CD4-positive, alpha-beta T cell treated with Interleukin-21 for 1 hour (primary cell): ENCODE measurements around the gene NCAM1.
"Not testable (repeated sequence)": the region's sequence is repeated elsewhere in the genome, so short reads cannot be mapped to it uniquely, and the experiment has no call there.

ENCODE experiments used
- DNase-seq: peaks from one replicate; pipeline ENCODE4 v3.0.0-alpha.2; 2020

Gene NCAM1

GRCh38 chr11:113023986-113024385, 62.8 kb downstream of the NCAM1 start:
- DNase-seq, result no peak

GRCh38 chr11:113026778-113027177, 65.6 kb downstream of the NCAM1 start:
- no peak for DNase-seq

- no peak for DNase-seq
These were observed 73.4 kb downstream of the NCAM1 start for GRCh38 chr11:113034576-113034975.

- DNase-seq, result no peak
These were observed 74.5 kb downstream of the NCAM1 start for GRCh38 chr11:113035708-113036107.

GRCh38 chr11:113043698-113044097, 82.5 kb downstream of the NCAM1 start:
- no peak for DNase-seq

GRCh38 chr11:113045146-113045545, 83.9 kb downstream of the NCAM1 start:
- DNase-seq, result no peak

GRCh38 chr11:113046866-113047265, 85.6 kb downstream of the NCAM1 start:
- DNase-seq, result no peak

- no peak for DNase-seq
These were observed 87.9 kb downstream of the NCAM1 start for GRCh38 chr11:113048820-113049768.

GRCh38 chr11:113053042-113053441, 91.8 kb downstream of the NCAM1 start:
- not testable (repeated sequence) for DNase-seq

GRCh38 chr11:113057038-113057437, 95.8 kb downstream of the NCAM1 start:
- DNase-seq, result no peak

GRCh38 chr11:113059548-113059947, 98.3 kb downstream of the NCAM1 start:
- DNase-seq, result no peak

- no peak for DNase-seq
These were observed 104.1 kb downstream of the NCAM1 start for GRCh38 chr11:113065330-113065729.

- no peak for DNase-seq
These were observed 111.1 kb downstream of the NCAM1 start for GRCh38 chr11:113072237-113072858.

- DNase-seq, result no peak
These were observed 112.2 kb downstream of the NCAM1 start for GRCh38 chr11:113073290-113073953.

- no peak for DNase-seq
These were observed 114.4 kb downstream of the NCAM1 start for GRCh38 chr11:113075586-113076095.

GRCh38 chr11:113077379-113077778, 116.2 kb downstream of the NCAM1 start:
- no peak for DNase-seq

GRCh38 chr11:113082341-113082955, 121.2 kb downstream of the NCAM1 start:
- no peak for DNase-seq

GRCh38 chr11:113083571-113083970, 122.4 kb downstream of the NCAM1 start:
- no peak for DNase-seq

- DNase-seq, result no peak
These were observed 123.1 kb downstream of the NCAM1 start for GRCh38 chr11:113084297-113084696.

GRCh38 chr11:113085446-113085845, 124.2 kb downstream of the NCAM1 start:
- no peak for DNase-seq

GRCh38 chr11:113087706-113088105, 126.5 kb downstream of the NCAM1 start:
- DNase-seq, result no peak

GRCh38 chr11:113090716-113091480, 129.7 kb downstream of the NCAM1 start:
- DNase-seq, result no peak
